GM19328 (cell line): Measurements from ENCODE around the gene CST9L.

Experiments
- ATAC-seq: cut with Tn5 transposase; IDR thresholded peaks from one replicate; pipeline ENCODE4 v1.9.1; 2021; ENCODE audit warnings: mild to moderate bottlenecking, moderate library complexity; ENCODE audit not compliant: unreplicated experiment

Gene CST9L, protein sequence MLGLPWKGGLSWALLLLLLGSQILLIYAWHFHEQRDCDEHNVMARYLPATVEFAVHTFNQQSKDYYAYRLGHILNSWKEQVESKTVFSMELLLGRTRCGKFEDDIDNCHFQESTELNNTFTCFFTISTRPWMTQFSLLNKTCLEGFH

GRCh38 chr20:23568320-23568970, at the start of gene CST9L:
TSS of gene CST9L (minus strand) at chr20:23568484. CDS start at chr20:23568450, 34 bp downstream.
- no peak for ATAC-seq

DNA sequence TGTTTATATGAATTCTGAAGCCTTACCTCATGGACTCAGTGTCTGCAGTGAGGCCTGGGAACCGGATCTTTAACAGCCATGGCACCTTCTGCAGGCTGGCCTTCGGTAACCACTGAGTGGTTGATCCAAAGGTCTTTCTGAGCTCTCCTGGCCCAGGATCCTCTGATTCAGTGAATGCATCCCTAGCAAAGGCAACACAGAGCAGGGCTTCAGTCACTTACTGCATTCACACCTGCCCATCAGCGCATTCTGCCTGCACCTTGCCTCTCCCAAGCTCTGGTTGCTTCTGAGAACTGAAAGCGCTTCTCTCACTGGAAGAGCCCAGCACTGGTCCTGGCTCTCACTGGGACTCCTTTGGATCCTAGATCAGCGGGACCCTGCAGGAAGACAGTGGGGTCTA, 45.9 kb upstream of the CST9L start:
- no peak for ATAC-seq

DNA sequence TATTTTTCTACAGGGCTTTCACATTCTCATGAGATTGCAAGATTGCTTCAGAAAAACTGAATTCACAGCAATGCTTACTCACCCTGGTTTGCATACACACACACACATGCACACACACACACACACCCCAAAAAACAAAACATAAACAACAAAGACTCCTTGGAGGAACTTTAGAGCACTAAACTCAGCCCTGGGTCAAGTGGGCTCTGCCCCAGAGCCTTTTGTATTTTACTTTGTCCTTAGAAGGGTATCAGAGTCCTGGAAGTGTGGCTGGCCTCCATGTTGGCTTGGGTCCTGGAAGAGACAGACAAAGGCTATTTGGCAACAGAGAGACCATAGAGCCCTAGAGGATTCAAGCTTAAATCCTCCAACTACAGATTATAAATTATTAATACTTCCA, 45.4 kb upstream of the CST9L start:
- ATAC-seq, result no peak

DNA sequence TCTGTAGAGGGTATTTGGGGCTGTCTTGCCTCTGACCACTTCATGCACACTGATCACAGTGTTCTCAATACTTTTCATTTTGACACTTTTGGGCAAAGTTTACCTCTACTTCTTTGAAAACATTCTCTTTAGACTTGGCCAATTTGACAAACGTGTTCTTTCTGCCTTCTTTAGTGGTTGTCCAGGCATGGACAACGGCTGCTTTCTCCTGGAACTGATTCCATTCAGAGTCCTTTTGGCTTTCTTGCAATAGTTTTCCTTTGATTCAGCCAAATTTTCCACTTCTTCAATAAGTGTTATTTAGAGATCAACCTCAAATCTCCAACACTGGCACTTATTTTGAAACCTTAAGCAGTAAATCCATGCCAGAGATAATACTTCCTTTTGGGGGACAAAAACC, 44.1 kb upstream of the CST9L start:
- no peak for ATAC-seq

- no peak for ATAC-seq
These were observed 41.3 kb upstream of the CST9L start for GRCh38 chr20:23609486-23610109.

DNA sequence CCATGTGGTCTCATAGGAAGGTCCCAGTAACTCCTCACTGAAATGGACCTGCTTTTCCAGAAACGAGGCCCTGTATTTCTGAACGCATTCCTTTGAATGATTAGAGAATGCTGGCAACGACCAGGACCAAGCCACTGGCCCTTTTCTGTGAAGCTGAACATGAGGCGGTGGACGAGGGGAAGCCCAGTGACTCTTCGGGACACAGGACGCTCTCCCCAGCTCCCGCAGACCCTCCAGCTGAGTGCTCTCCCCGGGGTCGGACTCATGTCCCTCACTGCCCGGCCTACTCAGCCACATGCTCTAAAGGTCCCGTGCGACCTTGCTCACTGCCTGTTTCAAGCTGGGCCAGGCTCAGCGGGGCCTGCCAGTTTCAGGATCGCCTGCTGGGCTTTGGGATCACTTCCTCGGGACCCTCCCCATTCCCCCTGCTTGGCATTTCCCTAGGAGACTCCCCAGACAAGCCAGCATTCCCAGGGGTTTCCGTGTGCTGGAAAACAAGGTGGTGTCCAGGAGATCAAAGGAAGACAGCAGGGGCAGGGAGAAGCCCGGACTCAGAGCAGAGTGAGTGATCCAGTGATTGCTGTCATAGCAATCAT, 40.1 kb upstream of the CST9L start:
- no peak for ATAC-seq

GRCh38 chr20:23607497-23608245, 39.4 kb upstream of the CST9L start:
- no peak for ATAC-seq

GRCh38 chr20:23606652-23607049, 38.4 kb upstream of the CST9L start:
- ATAC-seq, result peak; percentile 92

DNA sequence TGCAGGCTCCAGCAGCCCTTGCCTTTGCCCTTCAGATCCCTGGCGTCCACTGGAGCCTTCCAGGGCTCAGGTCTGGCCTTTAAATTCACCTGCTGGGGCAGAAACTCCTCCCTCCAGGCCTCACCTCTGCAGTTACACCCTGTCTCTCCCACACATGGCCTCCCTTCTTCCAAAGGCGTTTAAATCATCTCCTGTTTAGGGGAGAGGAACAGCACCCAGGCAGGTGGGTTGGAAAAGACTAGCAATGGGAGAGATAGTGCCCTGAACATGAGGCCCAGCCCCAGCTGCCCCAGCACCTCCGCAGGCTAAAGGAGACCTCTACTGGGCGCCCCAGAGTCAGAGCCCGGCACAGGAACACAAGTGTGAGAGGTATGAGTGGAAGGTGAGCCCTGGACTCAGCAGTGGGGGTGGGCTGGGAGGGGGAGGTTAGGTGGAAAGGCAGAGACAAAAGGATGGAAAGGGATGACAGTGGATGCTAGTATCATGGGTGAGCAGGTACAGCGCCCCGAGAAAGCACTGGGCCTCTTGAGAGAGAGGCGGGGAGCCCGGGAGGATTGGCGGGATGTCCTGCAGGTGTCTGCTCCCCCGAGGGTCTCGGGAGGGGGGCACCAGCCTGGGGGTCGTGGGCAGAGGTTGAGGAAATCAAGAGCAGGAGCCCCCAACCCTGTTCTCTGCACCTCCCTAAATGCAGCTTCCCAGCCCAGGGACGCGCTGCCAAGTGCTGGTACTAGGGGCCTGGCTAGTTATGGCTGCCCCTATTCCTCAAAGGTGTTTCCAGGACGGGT, 37.8 kb upstream of the CST9L start, which contains the start of gene CST9:
Gene CST9 (minus strand): TSS at position 51 of the 785 bp plus-strand sequence. CDS start 53 bp downstream, outside the sequence.
- no peak for ATAC-seq

DNA sequence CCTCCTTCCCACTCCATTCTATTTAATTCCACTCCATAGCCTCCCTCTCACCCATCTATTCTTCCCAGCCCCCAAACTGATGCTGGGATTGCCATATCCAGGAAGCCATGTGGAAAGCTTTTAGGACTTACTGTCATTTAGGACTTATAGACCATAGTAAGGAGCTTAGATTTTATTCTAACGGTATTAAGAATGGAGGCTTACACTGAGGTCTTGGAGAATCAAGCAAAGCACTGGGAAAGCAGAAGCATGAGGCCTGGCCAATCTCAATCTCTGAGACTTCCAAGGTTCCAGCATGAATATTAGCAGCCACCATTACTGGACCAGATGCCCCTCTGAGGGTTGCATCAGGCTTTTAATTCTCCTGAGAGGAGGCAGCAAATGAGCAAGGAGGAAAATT, 36.0 kb upstream of the CST9L start:
- no peak for ATAC-seq

GRCh38 chr20:23603321-23603720, 35.0 kb upstream of the CST9L start:
- no peak for ATAC-seq

DNA sequence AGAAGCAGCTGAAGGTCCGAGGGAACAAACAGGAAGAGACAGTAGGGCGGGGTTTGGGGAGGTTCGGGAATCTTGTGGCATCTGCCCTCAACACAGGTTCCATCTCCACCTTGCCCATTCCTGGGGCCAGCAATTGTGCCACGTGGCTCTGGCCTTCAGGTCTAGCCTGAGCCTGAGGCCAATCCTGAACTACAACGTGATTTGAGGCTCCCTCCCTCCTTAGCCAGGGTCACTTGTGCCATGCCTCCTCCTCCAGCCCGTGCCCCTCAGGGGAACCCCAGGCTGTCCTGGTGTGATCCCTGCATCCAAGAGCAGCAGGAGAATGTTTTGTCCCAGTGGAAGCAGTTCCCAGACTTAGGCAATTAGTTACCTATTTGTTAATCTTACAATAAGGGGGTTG, 34.4 kb upstream of the CST9L start:
- ATAC-seq, result no peak

DNA sequence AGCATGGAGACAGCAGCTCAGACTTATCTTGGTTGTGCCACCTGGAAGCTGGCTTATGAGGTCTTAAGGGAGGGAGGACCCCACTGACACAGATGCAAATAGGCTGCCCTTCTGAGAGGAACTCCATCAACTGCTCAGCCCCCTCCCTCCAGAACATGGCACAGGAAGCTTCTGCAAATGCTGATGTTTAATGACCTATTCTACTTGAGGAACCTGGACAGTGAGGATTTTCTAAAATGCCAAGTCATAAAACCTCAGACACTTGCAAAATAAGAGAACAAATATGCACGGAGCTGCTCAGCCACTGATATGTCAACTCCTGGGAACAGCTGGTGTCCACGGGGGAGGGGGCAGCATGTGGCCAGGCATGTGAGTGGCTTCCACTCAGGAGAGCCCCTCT, 34.0 kb upstream of the CST9L start:
- no peak for ATAC-seq

DNA sequence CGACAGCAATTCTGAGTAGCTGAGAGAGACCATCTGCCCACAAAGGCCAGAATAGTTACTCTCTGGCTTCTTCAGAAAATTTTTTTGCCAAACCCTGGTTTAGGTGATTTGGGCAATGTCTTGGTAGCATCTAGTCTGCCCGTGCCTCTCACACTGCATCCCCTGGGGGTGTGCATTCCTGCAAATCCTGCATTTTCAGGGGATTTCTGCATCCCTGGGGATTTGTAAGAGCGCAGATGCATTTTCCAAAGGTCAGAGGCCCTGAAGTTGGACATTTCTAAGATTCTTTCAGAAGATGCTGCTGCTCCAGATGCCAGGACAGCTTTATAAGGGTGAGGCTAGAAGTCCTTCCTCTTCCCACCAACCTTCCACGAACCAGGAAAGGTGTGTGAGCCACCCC, 33.4 kb upstream of the CST9L start:
- ATAC-seq, result no peak

DNA sequence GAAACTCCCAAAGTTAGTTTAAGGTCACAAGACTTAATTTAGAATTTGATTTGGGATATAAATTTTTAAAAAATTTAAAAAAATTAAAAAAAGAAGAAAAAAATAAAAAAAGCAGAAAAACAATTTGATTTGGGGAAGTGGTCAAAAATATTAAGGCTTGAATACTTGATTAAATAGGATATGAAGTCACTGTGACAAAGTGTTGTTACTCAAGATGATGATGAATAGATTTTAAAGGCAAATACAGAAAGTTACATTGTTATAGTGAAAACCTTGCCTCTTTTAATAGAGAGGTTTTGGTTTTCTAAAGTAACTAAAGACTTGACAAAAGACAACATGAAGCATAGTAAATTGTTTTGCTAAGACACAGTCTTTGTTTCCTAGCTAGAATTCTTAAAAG, 30.2 kb upstream of the CST9L start:
- ATAC-seq, result no peak

GRCh38 chr20:23596579-23597250, 28.4 kb upstream of the CST9L start:
- no peak for ATAC-seq

GRCh38 chr20:23595941-23596340, 27.7 kb upstream of the CST9L start:
- ATAC-seq, result no peak

GRCh38 chr20:23588434-23589403, 20.4 kb upstream of the CST9L start:
- ATAC-seq, result no peak

- ATAC-seq, result no peak
These were observed 19.3 kb upstream of the CST9L start for GRCh38 chr20:23587631-23588030.
